PC-9 (cell line): ENCODE data around the gene CCDC107. TPM values are rescaled to one million over a fixed set of nuclear protein-coding genes. Genes with fewer than 3 reads are reported as not detected.

Experiments used
- BruUV-seq: library from RNA; stranded (reverse); fragments of 400-500 nt; replicated peaks from 2 replicates; lab custom pipeline; 2021; lab: Mats Ljungman, UMichigan
- CTCF ChIA-PET: fragments of 300-600 bp; sonication (Branson Sonifier 250); formaldehyde crosslinking; loops from one replicate; lab custom pipeline; 2022; ENCODE audit warnings: antibody characterized with exemption; lab: Charles Lee
- POLR2A ChIA-PET: fragments of 300-600 bp; sonication (Branson Sonifier 250); formaldehyde crosslinking; loops from one replicate; lab custom pipeline; 2022; ENCODE audit warnings: antibody characterized with exemption; ENCODE audit not compliant: unreplicated experiment; lab: Charles Lee
- DNase-seq, 2 experiments: peaks; one replicate each; pipeline versions ENCODE4 v3.0.0 to v3.0.0-alpha.2; 2015 to 2022; ENCODE audit warnings: mixed read lengths in 1 of 2
- H2AFZ ChIP-seq: fragments of 200-600 bp; sonication (generic); 2 replicates; pipeline ENCODE4 v1.8.1; 2017; ENCODE audit warnings: antibody characterized with exemption
- H3F3A ChIP-seq: fragments of 200-600 bp; sonication (generic); 2 replicates; pipeline ENCODE4 v1.8.1; 2017; ENCODE audit warnings: antibody characterized with exemption, mild to moderate bottlenecking, low read depth; ENCODE audit not compliant: insufficient read depth
- H3K27ac ChIP-seq: fragments of 200-600 bp; sonication (generic); 2 replicates; pipeline ENCODE4 v1.6.1; 2016; ENCODE audit warnings: mixed run types
- H3K27me3 ChIP-seq: fragments of 200-600 bp; sonication (generic); 2 replicates; pipeline ENCODE4 v1.6.1; 2016; ENCODE audit warnings: low read depth, mixed run types; ENCODE audit not compliant: insufficient read depth
- H3K36me3 ChIP-seq: fragments of 200-600 bp; sonication (generic); 2 replicates; pipeline ENCODE4 v1.6.1; 2016; ENCODE audit warnings: low read depth, mixed run types
- H3K4me1 ChIP-seq: fragments of 200-600 bp; sonication (generic); replicated peaks from 2 replicates; pipeline ENCODE4 v1.6.1; 2016; ENCODE audit warnings: mixed run types; ENCODE audit not compliant: insufficient read depth
- H3K4me2 ChIP-seq: fragments of 200-600 bp; sonication (generic); 2 replicates; pipeline ENCODE4 v1.6.1; 2017; ENCODE audit warnings: mixed run types
- H3K4me3 ChIP-seq: fragments of 200-600 bp; sonication (generic); 2 replicates; pipeline ENCODE4 v1.6.1; 2016; ENCODE audit warnings: mixed run types
- H3K79me2 ChIP-seq: fragments of 200-600 bp; sonication (generic); 2 replicates; pipeline ENCODE4 v1.6.1; 2017; ENCODE audit warnings: low read depth, mixed run types
- H3K9me2 ChIP-seq: fragments of 200-600 bp; sonication (generic); 2 replicates; pipeline ENCODE4 v1.8.1; 2017; ENCODE audit warnings: mild to moderate bottlenecking; ENCODE audit not compliant: insufficient read depth
- H3K9me3 ChIP-seq: fragments of 200-600 bp; sonication (generic); 2 replicates; pipeline ENCODE4 v1.8.1; 2016; ENCODE audit warnings: low read depth; ENCODE audit not compliant: insufficient read depth
- H4K20me1 ChIP-seq: fragments of 200-600 bp; sonication (generic); 2 replicates; pipeline ENCODE4 v1.8.1; 2017; ENCODE audit not compliant: insufficient read depth
- CTCF ChIP-seq: fragments of 200-600 bp; sonication (generic); conservative IDR thresholded peaks from 2 replicates; pipeline ENCODE4 v1.6.1; 2017; ENCODE audit warnings: mixed run types, antibody characterized with exemption, mild to moderate bottlenecking, moderate library complexity
- EZH2 ChIP-seq: fragments of 200-600 bp; sonication (generic); IDR thresholded peaks from 2 replicates; pipeline ENCODE4 v1.8.0; 2017; ENCODE audit warnings: antibody characterized with exemption, low read depth
- intact Hi-C: fragments of 100-400 bp; cut with micrococcal nuclease; formaldehyde crosslinking; loops from one replicate; pipeline ENCODE4 v1.10.0; 2022; ENCODE audit not compliant: unreplicated experiment
- total RNA-seq: library from RNA; stranded (reverse); gene quantifications from 2 replicates; pipeline ENCODE4 v1.2.3, GENCODE V29; 2021

CCDC107 gene
- total RNA-seq, 1 experiment from 2014 or later = 6.9 TPM

- no peaks in the 10 kb centered on the region for H3K36me3 ChIP-seq
- no peaks in the 10 kb centered on the region for H3F3A ChIP-seq
- no peak overlapping the region for H3K4me2 ChIP-seq
- H3K79me2 ChIP-seq = no peaks in the 10 kb centered on the region
- no peaks in the 10 kb centered on the region for H4K20me1 ChIP-seq
- CTCF ChIA-PET = interaction anchor here (0.6 kb wide), 1 partner anchor 1277 kb away, joined by 5 read pairs; no protein-coding TSS in a partner anchor
- no peaks in the 10 kb centered on the region for H3K27me3 ChIP-seq
- no peak for DNase-seq
- no peaks in the 10 kb centered on the region for H3K9me3 ChIP-seq
- no peak overlapping the region for H2AFZ ChIP-seq
- intact Hi-C loops = no loop called here
- no peaks in the 10 kb centered on the region for H3K4me1 ChIP-seq
- H3K9me2 ChIP-seq = no peaks in the 10 kb centered on the region
- POLR2A ChIA-PET = no interaction called here
- no TSS peak for BruUV-seq
- H3K27ac ChIP-seq = no peak overlapping the region
- H3K4me3 ChIP-seq = no peak overlapping the region
- TF ChIP-seq EZH2 (no peak), CTCF (no peak)
Measured at GRCh38 chr9:35680331-35681105, 22.4 kb downstream of the CCDC107 start.

GRCh38 chr9:35681341-35682002, 23.4 kb downstream of the CCDC107 start:
- intact Hi-C loops = no loop called here
- POLR2A ChIA-PET = no interaction called here

GRCh38 chr9:35682051-35682450, 24.0 kb downstream of the CCDC107 start:
- Histone ChIP-seq H3K36me3 (no peaks in the 10 kb centered on the region), H2AFZ (no peak overlapping the region), H4K20me1 (no peaks in the 10 kb centered on the region), H3K79me2 (no peaks in the 10 kb centered on the region), H3K9me2 (no peaks in the 10 kb centered on the region), H3K4me3 (no peak overlapping the region), H3K4me1 (no peaks in the 10 kb centered on the region), H3F3A (no peaks in the 10 kb centered on the region), H3K4me2 (no peak overlapping the region), H3K9me3 (no peaks in the 10 kb centered on the region), H3K27me3 (no peaks in the 10 kb centered on the region), H3K27ac (no peak overlapping the region)
- CTCF ChIA-PET = no interaction called here
- no TSS peak for BruUV-seq
- POLR2A ChIA-PET = no interaction called here
- intact Hi-C loops = no loop called here
- DNase-seq = no peak
- TF ChIP-seq EZH2 = no peak
- no peak for TF ChIP-seq CTCF

More at GRCh38 chr9:35681341-35682002, 23.4 kb downstream of the CCDC107 start:
- H3K27me3 ChIP-seq = no peaks in the 10 kb centered on the region
- H3K4me1 ChIP-seq = no peaks in the 10 kb centered on the region
- H3F3A ChIP-seq = no peaks in the 10 kb centered on the region
- no peaks in the 10 kb centered on the region for H3K79me2 ChIP-seq
- CTCF ChIA-PET = no interaction called here
- no peaks in the 10 kb centered on the region for H3K36me3 ChIP-seq
- no peaks in the 10 kb centered on the region for H3K9me3 ChIP-seq
- H4K20me1 ChIP-seq = no peaks in the 10 kb centered on the region
- H3K27ac ChIP-seq = no peak overlapping the region
- H3K9me2 ChIP-seq = no peaks in the 10 kb centered on the region
- no peak for DNase-seq
- TF ChIP-seq CTCF (no peak), EZH2 (no peak)
- no TSS peak for BruUV-seq
- H2AFZ ChIP-seq = no peak overlapping the region
- no peak overlapping the region for H3K4me2 ChIP-seq
- H3K4me3 ChIP-seq = no peak overlapping the region
